HTERT RPE-1 (cell line): ENCODE data around the gene ITGB2.

Source experiments
- in situ Hi-C: fragments of 300-500 bp; cut with MboI; formaldehyde crosslinking; loops from 4 replicates; pipeline ENCODE4 v1.14.3; 2020; ENCODE audit warnings: low sequenced_read_pairs

Gene ITGB2

GRCh38 chr21:44871576-44872269 lies 49.0 kb downstream of the ITGB2 start:
- in situ Hi-C loops = no loop called here

GRCh38 chr21:44870748-44871495 lies 49.8 kb downstream of the ITGB2 start:
- in situ Hi-C loops = no loop called here

- in situ Hi-C loops = no loop called here
Observed at GRCh38 chr21:44869781-44870747, 50.6 kb downstream of the ITGB2 start.

DNA sequence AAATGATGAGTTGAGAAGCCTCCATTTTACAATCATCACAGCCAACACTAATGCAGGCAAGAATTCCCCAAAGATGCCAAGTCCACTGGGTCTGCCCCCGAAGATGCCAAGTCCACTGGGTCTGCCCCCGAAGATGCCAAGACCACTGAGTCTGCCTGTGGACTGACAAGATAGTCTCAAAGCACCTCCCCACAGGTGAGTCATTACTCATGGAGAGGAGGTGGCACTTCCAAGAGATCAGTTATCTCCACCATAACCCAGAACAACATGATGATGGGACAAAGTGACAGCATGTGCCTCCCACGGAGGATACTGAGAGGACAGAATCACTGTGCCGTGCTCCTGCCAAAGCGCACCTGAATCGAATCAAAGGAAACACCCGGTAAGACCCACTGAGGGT lies 52.0 kb downstream of the ITGB2 start:
- in situ Hi-C loops = no loop called here

DNA sequence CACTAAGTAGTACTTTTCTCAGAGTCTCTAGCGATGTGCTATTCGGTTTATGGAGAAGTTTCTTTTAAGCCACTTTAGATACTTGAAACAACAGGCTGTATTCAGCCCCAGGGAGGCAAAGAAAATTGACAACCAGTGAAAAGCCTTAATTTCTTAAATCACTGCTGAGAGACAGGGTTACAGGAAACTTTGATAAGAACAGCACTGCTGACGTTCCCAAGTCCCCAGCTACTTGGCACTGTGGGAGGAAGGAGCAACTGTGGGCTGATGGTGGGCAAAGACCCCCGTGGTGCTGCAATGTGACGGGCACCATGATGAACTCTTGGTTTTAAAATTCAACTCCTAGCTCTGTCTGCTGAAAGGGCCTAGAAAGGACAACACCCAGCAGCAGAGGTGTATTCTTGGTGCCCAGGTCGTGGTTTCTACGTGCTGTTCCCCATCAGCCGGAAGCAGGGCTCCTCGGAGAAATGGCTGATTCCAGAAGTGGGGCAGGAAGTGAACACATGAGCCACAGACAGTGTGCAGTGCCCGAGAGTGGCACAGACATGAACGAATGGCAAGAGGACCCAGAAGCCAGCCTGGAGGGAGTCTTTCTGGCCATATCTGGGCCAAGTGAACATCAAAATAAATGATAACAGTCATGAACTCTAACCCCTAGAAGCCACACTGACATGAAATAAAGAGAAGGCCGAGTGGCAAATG lies 52.5 kb downstream of the ITGB2 start:
- in situ Hi-C loops = no loop called here

DNA sequence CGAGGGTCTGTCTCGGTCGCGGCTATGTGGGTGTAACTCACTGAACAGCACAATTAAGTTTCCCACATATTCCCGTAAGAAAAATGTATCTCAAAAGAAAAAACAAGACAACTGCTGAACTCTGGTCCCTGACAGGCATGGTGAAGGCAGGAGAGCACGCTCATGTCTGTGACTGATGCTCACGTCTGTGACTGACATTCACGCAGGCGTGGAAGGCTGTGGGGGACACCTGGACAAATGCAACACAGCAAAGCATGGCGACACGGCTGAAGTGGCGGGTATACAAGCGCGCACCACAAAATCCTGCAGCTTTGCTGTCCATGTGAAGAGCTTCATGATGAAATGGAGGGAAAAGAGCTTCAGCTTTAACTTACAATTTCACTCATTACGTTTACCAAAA lies 53.2 kb downstream of the ITGB2 start:
- in situ Hi-C loops = no loop called here

GRCh38 chr21:44866780-44867179 lies 53.9 kb downstream of the ITGB2 start:
- in situ Hi-C loops = no loop called here

DNA sequence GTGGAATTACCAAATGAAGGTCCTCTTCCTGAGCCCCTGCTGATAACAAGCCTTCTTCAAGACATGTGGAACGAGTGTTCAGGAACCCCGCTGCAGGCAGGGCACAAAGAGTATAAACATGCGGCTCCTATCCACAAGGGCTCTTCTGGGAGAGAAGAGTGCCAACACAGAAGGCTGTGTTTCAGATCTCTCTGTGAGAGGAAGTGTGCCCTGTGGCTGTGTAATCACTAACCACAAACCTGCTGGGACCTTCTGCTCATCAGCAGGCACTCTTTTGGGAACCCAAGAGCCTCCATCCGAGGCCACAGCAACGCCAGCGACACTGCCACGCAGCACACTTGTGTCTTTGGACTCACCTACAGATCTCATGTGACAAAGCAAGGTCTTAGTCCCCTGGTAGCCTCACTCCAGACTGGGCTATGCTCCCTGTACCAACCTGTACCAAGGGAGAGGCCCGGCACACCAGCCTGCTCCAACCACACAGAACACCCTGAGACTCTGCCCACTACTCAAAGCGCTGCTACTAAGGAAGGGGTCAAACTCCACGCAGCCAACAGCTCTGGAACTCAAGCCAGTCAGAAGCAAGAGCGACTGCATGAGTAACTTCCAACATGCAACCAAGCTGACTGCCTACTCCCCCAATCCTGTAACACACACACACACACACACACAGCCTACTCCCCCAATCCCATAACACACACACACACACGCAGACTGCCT lies 55.0 kb downstream of the ITGB2 start:
- in situ Hi-C loops = no loop called here

DNA sequence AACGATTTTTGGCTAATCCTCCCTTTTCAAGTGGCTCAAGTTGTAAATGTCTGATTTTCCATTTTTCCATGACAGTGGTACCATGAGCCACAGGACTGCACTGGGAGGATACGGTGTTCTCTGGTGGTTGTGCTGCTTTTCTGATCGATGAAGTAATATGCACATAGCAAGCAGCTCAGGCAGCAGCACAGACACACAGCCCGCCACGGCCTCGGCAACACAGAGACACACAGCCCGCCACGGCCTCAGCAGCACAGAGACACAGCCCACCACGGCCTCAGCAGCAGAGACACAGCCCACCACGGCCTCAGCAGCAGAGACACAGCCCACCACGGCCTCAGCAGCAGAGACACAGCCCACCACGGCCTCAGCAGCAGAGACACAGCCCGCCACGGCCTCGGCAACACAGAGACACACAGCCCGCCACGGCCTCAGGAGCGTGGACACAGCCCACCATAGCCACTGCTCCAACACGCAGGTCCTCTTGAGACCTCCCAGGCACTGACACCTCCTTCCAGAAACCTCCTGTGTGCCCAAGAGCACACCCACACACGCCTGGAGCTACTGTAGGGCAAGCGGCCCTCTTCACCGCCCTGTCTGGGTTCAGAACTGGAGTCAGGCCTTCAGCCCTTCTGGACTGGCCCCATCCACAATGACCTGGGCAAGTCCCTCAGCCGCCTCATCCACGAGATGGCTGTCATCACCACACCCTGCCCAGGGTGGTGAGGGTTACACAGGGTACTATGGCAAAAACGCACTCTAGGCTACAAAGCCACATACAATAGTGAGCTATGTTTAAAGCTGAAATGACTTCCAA lies 57.6 kb downstream of the ITGB2 start:
- in situ Hi-C loops = no loop called here

GRCh38 chr21:44858791-44859190 lies 61.9 kb downstream of the ITGB2 start:
- in situ Hi-C loops = no loop called here

- in situ Hi-C loops = no loop called here
Observed at GRCh38 chr21:44858291-44858690, 62.4 kb downstream of the ITGB2 start.

- in situ Hi-C loops = no loop called here
Observed at GRCh38 chr21:44857127-44857892, 63.4 kb downstream of the ITGB2 start.

- in situ Hi-C loops = no loop called here
Observed at GRCh38 chr21:44856131-44856530, 64.6 kb downstream of the ITGB2 start.

GRCh38 chr21:44855572-44855971 lies 65.1 kb downstream of the ITGB2 start:
- in situ Hi-C loops = no loop called here

GRCh38 chr21:44854664-44855446 lies 65.8 kb downstream of the ITGB2 start:
- in situ Hi-C loops = no loop called here

DNA sequence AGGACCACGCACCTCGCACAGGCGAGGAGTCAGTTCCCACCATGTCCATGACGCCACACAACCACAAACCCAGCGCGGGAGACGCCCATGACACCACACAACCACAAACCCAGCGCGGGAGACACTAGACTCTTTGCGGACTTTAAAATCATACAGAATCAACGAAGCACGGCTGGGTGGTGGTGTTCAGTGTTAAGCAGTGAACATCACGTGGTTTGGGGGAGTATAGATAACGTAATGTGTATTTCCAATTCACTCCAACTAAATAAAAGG lies 66.4 kb downstream of the ITGB2 start:
- in situ Hi-C loops = no loop called here

- in situ Hi-C loops = no loop called here
Observed at GRCh38 chr21:44853601-44854390, 66.9 kb downstream of the ITGB2 start.
